ENCODE results near the gene RBM6. TPM values are rescaled to one million over a fixed set of nuclear protein-coding genes. Genes with fewer than 3 reads are reported as not detected.

Gene RBM6
- polyA plus RNA-seq, 1 experiment, result 33.4 TPM

- no peak for TF ChIP-seq CTCF (IDR thresholded peaks at IDR 0.05; ENCODE audit: insufficient read depth, low read depth, low read length)
- DNase-seq (ENCODE audit: low read depth), result no peak
- ChIA-PET POLR2A (no interaction called here), CTCF (interaction anchor here (6.7 kb wide), 1 partner anchor 108 kb away, joined by 43 read pairs; the partner anchor contains the start of gene INKA1)
- Histone ChIP-seq H3K4me3 (ENCODE audit: low read depth, low read length) (no peak overlapping the region), H3K36me3 (ENCODE audit: control insufficient read depth, insufficient read depth, low read length) (peaks cover 8% of the 10 kb centered on the region), H3K27me3 (ENCODE audit: control insufficient read depth, insufficient read depth, low read length) (no peaks in the 10 kb centered on the region)
Measured at GRCh38 chr3:49910409-49911123, 29.4 kb upstream of the RBM6 start.

GRCh38 chr3:49911124-49911420 lies 28.9 kb upstream of the RBM6 start:
- H3K36me3 ChIP-seq (ENCODE audit: control insufficient read depth, insufficient read depth, low read length), result peaks cover 8% of the 10 kb centered on the region
- no peak for TF ChIP-seq CTCF (IDR thresholded peaks at IDR 0.05; ENCODE audit: insufficient read depth, low read depth, low read length)
- no peak overlapping the region for H3K4me3 ChIP-seq (ENCODE audit: low read depth, low read length)
- POLR2A ChIA-PET, result no interaction called here
- no peak for DNase-seq (ENCODE audit: low read depth)
- CTCF ChIA-PET, result interaction anchor here (6.7 kb wide), 1 partner anchor 108 kb away, joined by 43 read pairs; the partner anchor contains the start of gene INKA1
- H3K27me3 ChIP-seq (ENCODE audit: control insufficient read depth, insufficient read depth, low read length), result no peaks in the 10 kb centered on the region

GRCh38 chr3:49911611-49912010 lies 28.3 kb upstream of the RBM6 start:
- no peak for DNase-seq (ENCODE audit: low read depth)
- no peak for TF ChIP-seq CTCF (IDR thresholded peaks at IDR 0.05; ENCODE audit: insufficient read depth, low read depth, low read length)
- CTCF ChIA-PET, result interaction anchor here (6.7 kb wide), 1 partner anchor 109 kb away, joined by 43 read pairs; the partner anchor contains the start of gene INKA1
- peaks cover 8% of the 10 kb centered on the region for H3K36me3 ChIP-seq (ENCODE audit: control insufficient read depth, insufficient read depth, low read length)
- H3K4me3 ChIP-seq (ENCODE audit: low read depth, low read length), result no peak overlapping the region
- POLR2A ChIA-PET, result no interaction called here
- H3K27me3 ChIP-seq (ENCODE audit: control insufficient read depth, insufficient read depth, low read length), result no peaks in the 10 kb centered on the region

GRCh38 chr3:49912881-49913281 lies 27.1 kb upstream of the RBM6 start:
- TF ChIP-seq CTCF (IDR thresholded peaks at IDR 0.05; ENCODE audit: insufficient read depth, low read depth, low read length), result no peak
- no peak for DNase-seq (ENCODE audit: low read depth)
- CTCF ChIA-PET, result no interaction called here
- H3K36me3 ChIP-seq (ENCODE audit: control insufficient read depth, insufficient read depth, low read length), result peaks cover 8% of the 10 kb centered on the region
- no peak overlapping the region for H3K4me3 ChIP-seq (ENCODE audit: low read depth, low read length)
- POLR2A ChIA-PET, result no interaction called here
- no peaks in the 10 kb centered on the region for H3K27me3 ChIP-seq (ENCODE audit: control insufficient read depth, insufficient read depth, low read length)

GRCh38 chr3:49914906-49915305 lies 25.0 kb upstream of the RBM6 start:
- H3K4me3 ChIP-seq (ENCODE audit: low read depth, low read length), result no peak overlapping the region
- no peak for DNase-seq (ENCODE audit: low read depth)
- no peaks in the 10 kb centered on the region for H3K27me3 ChIP-seq (ENCODE audit: control insufficient read depth, insufficient read depth, low read length)
- POLR2A ChIA-PET, result interaction anchor here (0.5 kb wide), 1 partner anchor 9 kb away, joined by 4 read pairs; no protein-coding TSS in a partner anchor
- CTCF ChIA-PET, result interaction anchor here (1.2 kb wide), 1 partner anchor 9 kb away, joined by 7 read pairs; no protein-coding TSS in a partner anchor
- H3K36me3 ChIP-seq (ENCODE audit: control insufficient read depth, insufficient read depth, low read length), result peaks cover 8% of the 10 kb centered on the region
- TF ChIP-seq CTCF (IDR thresholded peaks at IDR 0.05; ENCODE audit: insufficient read depth, low read depth, low read length), result no peak

All from BJ (cell line).